Tibial nerve (tissue), 4 donors: ENCODE data around the gene DNAI7.

Experiments
- EP300 ChIP-seq, 2 donors: sonication (generic); formaldehyde crosslinking; IDR thresholded peaks; one replicate each; pipeline ENCODE4 v1.6.1; 2017; ENCODE audit warnings: antibody characterized with exemption in 2 of 2, mild to moderate bottlenecking in 1 of 2
- POLR2A ChIP-seq, 2 donors: fragments of 450-650 bp; IDR thresholded peaks; one replicate each; pipeline ENCODE4 v1.6.1; 2017; ENCODE audit warnings: antibody characterized with exemption in 2 of 2, mild to moderate bottlenecking in 2 of 2, moderate library complexity in 2 of 2
- TF ChIP-seq, protein P1 (sequence below), 5 experiments: fragments of 200-600 bp in 3 of 5; fragments of 450-650 bp in 2 of 5; sonication (generic) in 3 of 5; IDR thresholded peaks; one replicate each; pipeline ENCODE4 v1.5.1; 2016 to 2019; ENCODE audit warnings: antibody characterized with exemption in 5 of 5, mild to moderate bottlenecking in 3 of 5, moderate library complexity in 2 of 5

DNA sequence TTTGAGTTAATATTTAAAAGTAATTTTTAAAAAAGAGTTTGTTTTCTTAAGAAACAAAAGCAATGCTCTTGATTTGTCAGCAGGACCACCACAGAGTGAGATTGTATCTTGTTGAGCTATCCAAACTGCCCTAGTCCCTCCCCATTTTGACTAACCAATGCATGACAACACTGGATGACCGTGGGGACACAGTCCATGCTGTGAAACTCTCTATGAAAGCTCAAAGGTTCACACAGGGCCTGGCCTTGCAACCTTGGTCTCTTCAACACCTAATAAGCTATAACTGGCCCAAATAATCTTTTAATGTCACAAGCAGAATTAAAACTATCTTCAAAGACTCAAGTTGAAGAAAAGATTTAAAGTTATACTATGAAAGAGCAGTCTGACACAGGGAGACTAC lies 13.6 kb upstream of the DNAI7 start:
- TF ChIP-seq, protein P1, sequence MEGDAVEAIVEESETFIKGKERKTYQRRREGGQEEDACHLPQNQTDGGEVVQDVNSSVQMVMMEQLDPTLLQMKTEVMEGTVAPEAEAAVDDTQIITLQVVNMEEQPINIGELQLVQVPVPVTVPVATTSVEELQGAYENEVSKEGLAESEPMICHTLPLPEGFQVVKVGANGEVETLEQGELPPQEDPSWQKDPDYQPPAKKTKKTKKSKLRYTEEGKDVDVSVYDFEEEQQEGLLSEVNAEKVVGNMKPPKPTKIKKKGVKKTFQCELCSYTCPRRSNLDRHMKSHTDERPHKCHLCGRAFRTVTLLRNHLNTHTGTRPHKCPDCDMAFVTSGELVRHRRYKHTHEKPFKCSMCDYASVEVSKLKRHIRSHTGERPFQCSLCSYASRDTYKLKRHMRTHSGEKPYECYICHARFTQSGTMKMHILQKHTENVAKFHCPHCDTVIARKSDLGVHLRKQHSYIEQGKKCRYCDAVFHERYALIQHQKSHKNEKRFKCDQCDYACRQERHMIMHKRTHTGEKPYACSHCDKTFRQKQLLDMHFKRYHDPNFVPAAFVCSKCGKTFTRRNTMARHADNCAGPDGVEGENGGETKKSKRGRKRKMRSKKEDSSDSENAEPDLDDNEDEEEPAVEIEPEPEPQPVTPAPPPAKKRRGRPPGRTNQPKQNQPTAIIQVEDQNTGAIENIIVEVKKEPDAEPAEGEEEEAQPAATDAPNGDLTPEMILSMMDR (IDR thresholded peaks at IDR 0.05), result no peak
- TF ChIP-seq POLR2A (IDR thresholded peaks at IDR 0.05), result no peak
- TF ChIP-seq EP300 (IDR thresholded peaks at IDR 0.05), result no peak
